Panc1 (cell line): ENCODE measurements around the gene FCGR3A. TPM values are rescaled to one million over a fixed set of nuclear protein-coding genes. Genes with fewer than 3 reads are reported as not detected.
"Not testable (repeated sequence)": the region's sequence is repeated elsewhere in the genome, so short reads cannot be mapped to it uniquely, and the experiment has no call there.

Experiments used
- ATAC-seq: fragments of 200-7000 bp; cut with Tn5 transposase; 2 replicates; pipeline ENCODE4 v1.9.1; 2020; ENCODE audit warnings: mild to moderate bottlenecking, moderate library complexity
- BruUV-seq: library from RNA; stranded (reverse); fragments of 400-500 nt; replicated peaks from 2 replicates; lab custom pipeline; 2021; lab: Mats Ljungman, UMichigan
- CTCF ChIA-PET: fragments of 300-600 bp; sonication (Branson Sonifier 250); formaldehyde crosslinking; loops from one replicate; lab custom pipeline; 2022; ENCODE audit warnings: antibody characterized with exemption; lab: Charles Lee
- POLR2A ChIA-PET: fragments of 300-600 bp; sonication (Branson Sonifier 250); formaldehyde crosslinking; loops from one replicate; lab custom pipeline; 2022; ENCODE audit warnings: antibody characterized with exemption; lab: Charles Lee
- DNase-seq: peaks from one replicate; pipeline ENCODE4 v3.0.0-alpha.2; 2010; ENCODE audit warnings: low read depth, low spot score
- H3K27ac ChIP-seq: 2 replicates; pipeline ENCODE4 v1.5.1; 2011; ENCODE audit warnings: mild to moderate bottlenecking, low read length, inconsistent platforms
- H3K27me3 ChIP-seq: fragments of 200-500 bp; sonication (Bioruptor generic); 2 replicates; pipeline ENCODE4 v1.6.0; 2014; ENCODE audit warnings: low read length, inconsistent platforms; ENCODE audit not compliant: control insufficient read depth, insufficient read depth
- H3K36me3 ChIP-seq: fragments of 200-500 bp; sonication (Bioruptor generic); 2 replicates; pipeline ENCODE4 v1.5.1; 2014; ENCODE audit warnings: inconsistent platforms, mild to moderate bottlenecking, low read length, moderate library complexity; ENCODE audit not compliant: control insufficient read depth, insufficient read depth
- H3K4me1 ChIP-seq: 2 replicates; pipeline ENCODE4 v1.5.1; 2011; ENCODE audit warnings: inconsistent platforms, mild to moderate bottlenecking, low read length, moderate library complexity; ENCODE audit not compliant: control insufficient read depth, insufficient read depth
- H3K4me3 ChIP-seq, 2 experiments: 2 replicates each; pipeline ENCODE4 v1.5.1; 2011 to 2012; ENCODE audit warnings: low read depth in 2 of 2, low read length in 2 of 2, mild to moderate bottlenecking in 2 of 2, inconsistent platforms in 1 of 2, moderate library complexity in 1 of 2
- H3K9me3 ChIP-seq: fragments of 200-500 bp; sonication (Bioruptor generic); 2 replicates; pipeline ENCODE4 v1.5.1; 2014; ENCODE audit warnings: low read depth, mild to moderate bottlenecking, inconsistent platforms, low read length, moderate library complexity; ENCODE audit not compliant: control insufficient read depth, insufficient read depth
- in situ Hi-C: cut with HindIII; loops from 2 replicates; pipeline ENCODE4 v1.10.0; 2016; ENCODE audit warnings: low sequenced_read_pairs, low pct_unique_long_range_greater_than_20kb
- intact Hi-C: fragments of 100-400 bp; cut with micrococcal nuclease; formaldehyde crosslinking; loops from one replicate; pipeline ENCODE4 v1.10.0; 2022; ENCODE audit not compliant: unreplicated experiment
- total RNA-seq: library from RNA; stranded (reverse); gene quantifications from one replicate; pipeline ENCODE4 v1.2.1, GENCODE V29; 2021; ENCODE audit not compliant: unreplicated experiment

FCGR3A gene
- total RNA-seq, 1 experiment from 2014 or later = 0.13 TPM

DNA sequence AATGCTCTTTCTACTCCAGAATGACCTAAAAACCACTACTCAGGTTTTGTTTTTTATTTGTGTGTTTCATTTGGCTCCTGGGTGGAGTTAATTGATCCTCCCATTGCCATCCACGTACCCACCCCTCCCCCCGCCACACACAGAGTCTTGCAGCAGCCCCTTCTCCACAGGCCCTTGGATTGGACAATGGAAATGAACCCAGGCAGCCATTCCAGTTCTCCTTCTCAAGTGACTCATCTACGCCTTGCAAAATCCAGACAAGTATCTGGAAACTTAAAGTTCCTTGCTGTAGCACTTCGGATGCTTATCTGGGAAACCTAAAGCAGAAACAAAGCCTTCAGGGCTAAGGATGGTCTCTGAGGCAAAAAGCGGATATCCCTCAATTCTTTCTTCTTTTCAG, 1.3 kb upstream of the FCGR3A start:
- H3K9me3 ChIP-seq, CTCF ChIA-PET, H3K4me3 ChIP-seq, DNase-seq, ATAC-seq, intact Hi-C loops, H3K36me3 ChIP-seq, H3K4me1 ChIP-seq, H3K27ac ChIP-seq, H3K27me3 ChIP-seq, in situ Hi-C loops, POLR2A ChIA-PET, BruUV-seq: not testable (repeated sequence)

DNA sequence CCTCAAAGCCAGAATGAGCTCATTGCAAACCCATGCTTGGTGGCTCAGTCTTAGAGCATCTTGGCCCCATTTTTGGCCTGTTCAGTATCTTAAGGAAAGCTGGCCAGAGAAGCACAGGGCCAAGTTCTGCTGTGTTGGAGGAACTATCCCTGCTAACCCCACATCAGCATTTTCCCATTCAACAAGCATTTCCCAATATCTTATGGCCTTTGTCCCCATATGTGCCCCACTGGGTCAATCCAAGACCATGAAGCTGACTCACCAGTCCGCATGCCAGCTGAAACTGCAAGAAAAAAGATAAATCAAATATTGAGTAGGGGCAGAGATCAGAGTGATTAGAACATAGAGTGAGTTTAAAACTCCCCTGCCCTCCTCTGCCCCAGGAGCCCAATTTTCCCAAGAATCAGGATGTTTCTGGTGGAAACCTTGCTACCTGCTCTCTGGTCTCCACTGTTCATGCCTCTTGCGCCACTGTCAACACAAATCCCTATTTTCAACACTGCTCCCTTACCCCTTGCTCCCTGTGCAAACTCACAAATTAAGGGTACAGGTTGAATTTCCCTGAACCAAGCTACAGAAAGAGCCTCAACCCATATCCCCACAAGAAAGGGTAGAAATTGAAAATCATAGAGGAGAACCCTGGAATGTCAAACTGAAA, 740 bp downstream of the FCGR3A start:
- H3K9me3 ChIP-seq, H3K27me3 ChIP-seq, DNase-seq, POLR2A ChIA-PET, H3K4me1 ChIP-seq, CTCF ChIA-PET, H3K27ac ChIP-seq, ATAC-seq, H3K4me3 ChIP-seq, intact Hi-C loops, BruUV-seq, H3K36me3 ChIP-seq: not testable (repeated sequence)
- in situ Hi-C loops = loop anchor here (25.0 kb wide), 1 partner anchor 188 kb away; the partner anchor contains the start of gene DUSP12

DNA sequence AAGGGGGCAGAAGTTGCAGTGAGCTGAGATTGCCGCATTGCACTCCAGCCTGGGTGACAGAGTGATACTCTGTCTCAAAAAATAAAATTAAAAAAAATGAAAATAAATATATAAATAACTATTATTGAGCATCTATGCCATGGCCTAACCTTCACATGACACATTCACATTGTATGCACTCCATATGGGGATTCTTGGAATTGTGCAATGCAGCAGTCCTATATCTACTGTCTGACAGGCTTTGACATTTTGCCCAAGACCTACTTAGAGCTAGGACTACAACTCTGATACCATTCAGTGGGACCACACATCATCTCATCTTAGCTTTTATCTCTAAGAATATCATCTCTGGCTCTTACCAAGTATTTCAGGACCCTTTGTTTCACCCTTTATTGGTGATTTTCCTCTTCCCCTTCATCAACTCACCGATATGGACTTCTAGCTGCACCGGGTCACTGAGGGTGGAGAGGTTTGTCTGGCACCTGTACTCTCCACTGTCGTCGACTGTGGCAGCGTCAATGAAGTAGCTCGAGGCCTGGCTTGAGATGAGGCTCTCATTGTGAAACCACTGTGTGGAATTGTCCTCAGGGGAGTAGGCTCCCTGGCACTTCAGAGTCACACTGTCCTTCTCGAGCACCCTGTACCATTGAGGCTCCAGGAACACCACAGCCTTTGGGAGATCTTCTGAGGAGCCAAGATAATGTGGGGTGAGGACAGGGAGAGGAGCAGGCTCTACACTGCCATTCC, 1.4 kb downstream of the FCGR3A start:
- H3K9me3 ChIP-seq, DNase-seq, intact Hi-C loops, H3K4me3 ChIP-seq, BruUV-seq, H3K27ac ChIP-seq, POLR2A ChIA-PET, ATAC-seq, H3K4me1 ChIP-seq, H3K27me3 ChIP-seq, CTCF ChIA-PET, H3K36me3 ChIP-seq: not testable (repeated sequence)
- in situ Hi-C loops = loop anchor here (25.0 kb wide), 1 partner anchor 189 kb away; the partner anchor contains the start of gene DUSP12

DNA sequence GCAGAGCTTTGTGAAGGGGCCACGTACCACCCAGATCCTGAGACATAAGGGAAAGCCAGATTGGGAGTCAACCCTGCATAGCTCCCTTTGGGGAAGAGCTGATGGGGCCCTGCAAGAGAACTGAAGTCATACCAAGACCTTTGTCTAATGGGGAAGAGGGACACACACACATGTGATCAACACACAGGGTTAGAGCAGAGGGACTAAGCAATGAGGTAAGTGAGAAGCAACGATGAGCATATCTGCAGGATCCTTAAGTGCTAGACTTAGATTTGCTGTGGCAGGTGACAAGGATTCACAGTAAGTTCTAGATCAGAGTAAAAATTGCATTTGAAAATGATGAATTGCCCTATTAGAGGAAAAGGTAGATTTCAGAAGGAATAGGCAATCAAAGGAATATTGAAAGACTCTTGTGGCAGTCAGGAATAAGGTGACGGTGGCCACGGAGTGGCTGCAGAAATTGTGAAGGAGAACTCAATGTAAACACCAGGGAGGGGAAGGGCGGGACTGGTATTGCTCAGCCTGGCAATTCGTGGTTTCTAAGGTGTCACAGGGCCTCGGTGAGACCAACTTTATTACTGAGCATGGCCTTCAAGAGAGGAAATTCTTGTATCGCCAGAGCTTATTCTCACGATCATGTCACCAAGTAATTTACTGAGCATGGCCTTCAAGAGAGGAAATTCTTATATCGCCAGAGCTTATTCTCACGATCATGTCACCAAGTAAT, 4.5 kb downstream of the FCGR3A start:
- H3K27me3 ChIP-seq, CTCF ChIA-PET, H3K36me3 ChIP-seq, ATAC-seq, DNase-seq, H3K4me3 ChIP-seq, H3K9me3 ChIP-seq, H3K27ac ChIP-seq, BruUV-seq, H3K4me1 ChIP-seq, intact Hi-C loops: not testable (repeated sequence)
- in situ Hi-C loops = loop anchor here (25.0 kb wide), 1 partner anchor 192 kb away; the partner anchor contains the start of gene DUSP12
- POLR2A ChIA-PET = interaction anchor here (0.5 kb wide), 1 partner anchor 15 kb away, joined by 6 read pairs; no protein-coding TSS in a partner anchor

DNA sequence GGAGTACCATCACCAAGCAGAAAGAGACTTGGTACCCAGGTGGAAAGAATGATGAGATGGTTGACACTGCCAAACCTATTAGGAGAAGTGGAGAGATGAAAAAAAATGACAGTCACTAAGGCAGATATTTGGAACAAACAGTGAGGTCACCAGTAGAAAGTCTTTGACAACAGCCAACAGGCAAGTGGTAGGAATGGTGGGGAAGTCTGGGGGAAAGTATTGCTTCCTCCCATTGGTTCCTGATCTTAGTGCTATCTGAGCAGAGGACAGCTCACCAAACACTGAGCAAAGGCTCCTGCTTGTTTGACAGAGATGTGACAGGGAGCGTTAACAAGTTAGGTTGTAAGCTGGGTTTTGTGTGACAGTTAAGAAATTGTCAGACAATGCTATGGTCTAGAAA, 6.5 kb downstream of the FCGR3A start:
- intact Hi-C loops, POLR2A ChIA-PET, H3K9me3 ChIP-seq, H3K36me3 ChIP-seq, H3K27me3 ChIP-seq, H3K4me1 ChIP-seq, H3K27ac ChIP-seq, CTCF ChIA-PET, ATAC-seq, H3K4me3 ChIP-seq, BruUV-seq, DNase-seq: not testable (repeated sequence)
- in situ Hi-C loops = loop anchor here (25.0 kb wide), 1 partner anchor 194 kb away; the partner anchor contains the start of gene DUSP12

DNA sequence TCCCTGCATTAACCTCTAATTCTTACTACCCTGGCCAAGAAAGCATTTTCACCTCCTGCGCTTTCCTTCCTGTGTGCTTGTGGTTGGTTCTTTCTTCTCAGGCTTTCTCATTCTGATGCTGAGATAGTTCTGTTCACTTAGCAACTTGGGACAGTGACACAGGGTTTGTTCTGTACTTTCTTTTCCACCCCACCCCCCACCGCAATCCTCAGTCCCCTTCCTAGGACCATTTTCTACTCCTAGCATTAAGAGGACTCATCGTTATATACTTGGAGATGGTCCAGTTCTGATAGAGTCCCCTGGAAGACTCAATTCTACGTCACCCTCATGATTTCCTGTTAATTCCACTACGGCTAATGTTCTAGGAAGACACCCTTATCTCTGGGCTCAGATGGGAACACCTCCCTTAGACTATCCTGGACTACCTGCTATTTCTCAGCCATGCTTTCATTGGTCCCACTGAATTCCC, 7.5 kb downstream of the FCGR3A start:
- BruUV-seq, POLR2A ChIA-PET, H3K4me1 ChIP-seq, CTCF ChIA-PET, intact Hi-C loops, H3K27ac ChIP-seq, H3K4me3 ChIP-seq, H3K36me3 ChIP-seq, DNase-seq, H3K9me3 ChIP-seq, H3K27me3 ChIP-seq, ATAC-seq: not testable (repeated sequence)
- in situ Hi-C loops = loop anchor here (25.0 kb wide), 1 partner anchor 195 kb away; the partner anchor contains the start of gene DUSP12
